Measurements from ENCODE around the gene GFM2.
"Not testable (repeated sequence)": the region's sequence is repeated elsewhere in the genome, so short reads cannot be mapped to it uniquely, and the experiment has no call there.

Gene GFM2

GRCh38 chr5:74717596-74717995 lies 49.3 kb downstream of the GFM2 start:
- DNase-seq = no peak

GRCh38 chr5:74693191-74693590 lies 73.7 kb downstream of the GFM2 start:
- peak; percentile 17 for DNase-seq

- DNase-seq = no peak
Observed at GRCh38 chr5:74686962-74687751, 79.8 kb downstream of the GFM2 start.

GRCh38 chr5:74685979-74686631 lies 80.8 kb downstream of the GFM2 start:
- DNase-seq = peak; percentile 21

- DNase-seq = peak; percentile 85
Observed at GRCh38 chr5:74684900-74685851, 81.7 kb downstream of the GFM2 start, which contains the start of gene HEXB. TSS of gene HEXB (plus strand) at chr5:74685233. CDS start at chr5:74685261, 28 bp downstream.

GRCh38 chr5:74679966-74680365 lies 87.0 kb downstream of the GFM2 start:
- peak; percentile 38 for DNase-seq

- DNase-seq = not testable (repeated sequence)
Observed at GRCh38 chr5:74679300-74679699, 87.6 kb downstream of the GFM2 start.

- not testable (repeated sequence) for DNase-seq
Observed at GRCh38 chr5:74678123-74678522, 88.8 kb downstream of the GFM2 start.

- DNase-seq = not testable (repeated sequence)
Observed at GRCh38 chr5:74676466-74676865, 90.5 kb downstream of the GFM2 start.

- DNase-seq = peak; percentile 46
Observed at GRCh38 chr5:74673011-74673790, 93.7 kb downstream of the GFM2 start.

- no peak for DNase-seq
Observed at GRCh38 chr5:74672215-74672877, 94.6 kb downstream of the GFM2 start.

All from fibroblast of skin of right biceps (primary cell).